Fibroblast of skin of right biceps (primary cell): ENCODE data around the gene POLE.

ENCODE experiments used
- DNase-seq: peaks from one replicate; pipeline ENCODE4 v3.0.0-alpha.2; 2013

The POLE gene

GRCh38 chr12:132675757-132676432 is 11.2 kb downstream of the POLE start:
- DNase-seq, result no peak

DNA sequence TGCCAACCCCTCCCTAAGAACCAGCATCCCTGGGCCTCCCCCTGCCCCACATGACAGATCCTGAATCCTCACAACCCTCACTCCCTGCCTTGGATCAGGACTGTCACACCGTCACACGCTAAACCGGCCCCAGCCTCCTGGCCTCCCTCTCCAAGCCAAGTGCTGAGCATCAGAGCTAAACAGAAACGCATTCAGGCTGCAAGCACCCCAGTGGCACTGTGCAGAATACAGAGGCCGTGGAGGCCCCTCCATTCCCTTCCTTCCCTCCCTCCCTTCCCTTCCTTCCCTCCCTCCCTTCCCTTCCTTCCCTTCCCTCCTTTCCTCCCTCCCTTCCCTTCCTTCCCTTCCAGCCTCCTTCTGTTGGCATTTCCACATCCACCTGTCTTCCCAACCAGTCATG is 12.6 kb downstream of the POLE start:
- no peak for DNase-seq

DNA sequence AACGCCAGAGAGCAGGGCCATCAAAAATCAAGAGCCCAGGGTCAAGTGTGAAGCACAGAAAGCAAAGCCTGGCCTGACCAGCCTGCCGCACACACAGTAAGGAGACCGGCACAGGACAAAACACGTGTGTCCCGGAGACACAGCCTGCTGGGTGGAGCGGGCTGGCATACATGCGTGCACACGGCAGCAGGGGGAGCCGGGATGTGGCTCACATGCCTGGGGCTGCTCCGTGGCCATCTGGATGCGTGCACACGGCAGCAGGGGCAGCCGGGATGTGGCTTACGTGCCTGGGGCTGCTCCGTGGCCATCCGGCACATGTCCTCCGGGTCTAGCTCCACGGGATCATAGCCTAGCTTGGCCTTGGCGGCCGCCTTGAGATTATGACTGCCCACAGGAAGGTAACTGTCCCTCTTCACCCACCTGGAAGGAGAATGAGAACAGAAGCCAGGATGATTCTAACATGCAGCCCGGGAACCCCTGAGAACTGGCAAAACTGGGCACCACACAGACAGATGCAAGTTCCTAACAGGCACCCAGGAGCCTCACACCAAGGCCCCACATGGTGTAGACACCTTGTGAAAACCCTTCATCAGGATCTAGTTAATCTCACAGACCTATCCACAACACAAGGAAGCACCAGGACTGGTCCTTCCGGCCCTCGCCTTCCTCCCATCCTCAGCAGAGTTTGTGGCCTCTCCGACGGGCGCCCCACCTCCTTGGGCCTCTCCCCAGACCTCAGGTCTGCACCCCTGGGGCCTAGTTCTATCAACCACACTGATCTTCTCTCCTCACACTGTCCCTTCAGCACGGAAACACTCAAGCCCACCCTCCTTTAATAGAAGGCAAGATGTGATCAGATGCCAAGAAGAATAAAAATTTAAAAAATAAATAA is 13.6 kb downstream of the POLE start:
- DNase-seq, result no peak

GRCh38 chr12:132672678-132673077 is 14.5 kb downstream of the POLE start:
- no peak for DNase-seq

DNA sequence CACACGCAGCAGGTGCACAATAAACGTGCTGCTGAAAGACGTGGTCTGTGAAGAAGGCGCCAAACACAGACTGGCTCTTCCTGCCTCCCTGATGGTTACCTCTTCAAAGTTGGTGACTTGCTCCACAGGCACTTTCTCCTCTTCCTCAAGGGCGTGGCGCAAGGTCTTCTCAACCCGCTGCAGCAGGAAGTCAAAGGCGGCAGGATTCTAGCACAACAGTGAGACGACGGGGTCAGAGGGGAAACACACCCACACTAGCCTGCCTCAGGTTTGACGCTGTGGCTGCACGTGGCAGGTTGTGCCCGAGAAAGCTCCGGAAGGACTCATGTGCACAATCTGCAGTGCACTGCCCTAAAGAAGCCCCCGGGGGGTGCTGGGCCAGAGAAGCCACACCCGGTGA is 15.0 kb downstream of the POLE start:
- DNase-seq, result no peak

GRCh38 chr12:132669166-132669879 is 17.8 kb downstream of the POLE start:
- no peak for DNase-seq

GRCh38 chr12:132668191-132669088 is 18.7 kb downstream of the POLE start:
- DNase-seq, result no peak

- no peak for DNase-seq
These were observed 21.3 kb downstream of the POLE start for GRCh38 chr12:132665794-132666193.

DNA sequence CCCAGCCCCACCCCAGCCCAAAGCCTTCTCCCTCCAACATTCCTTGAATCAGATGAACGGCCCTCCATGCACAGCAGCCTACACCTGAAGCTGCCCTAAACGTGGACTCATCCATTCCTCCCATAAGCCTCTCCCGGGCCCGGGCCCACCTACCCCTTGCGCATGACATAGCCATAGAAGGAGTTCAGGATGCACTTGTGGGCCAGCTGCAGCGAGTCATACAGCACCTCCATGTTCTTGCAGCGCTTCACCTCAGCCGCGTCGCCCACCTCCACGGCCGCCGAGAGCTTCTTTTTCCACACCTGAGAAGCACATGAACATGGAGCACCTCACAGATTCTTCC is 22.0 kb downstream of the POLE start:
- no peak for DNase-seq

- DNase-seq, result no peak
These were observed 22.7 kb downstream of the POLE start for GRCh38 chr12:132664206-132665148.

- no peak for DNase-seq
These were observed 24.0 kb downstream of the POLE start for GRCh38 chr12:132662901-132663755.

DNA sequence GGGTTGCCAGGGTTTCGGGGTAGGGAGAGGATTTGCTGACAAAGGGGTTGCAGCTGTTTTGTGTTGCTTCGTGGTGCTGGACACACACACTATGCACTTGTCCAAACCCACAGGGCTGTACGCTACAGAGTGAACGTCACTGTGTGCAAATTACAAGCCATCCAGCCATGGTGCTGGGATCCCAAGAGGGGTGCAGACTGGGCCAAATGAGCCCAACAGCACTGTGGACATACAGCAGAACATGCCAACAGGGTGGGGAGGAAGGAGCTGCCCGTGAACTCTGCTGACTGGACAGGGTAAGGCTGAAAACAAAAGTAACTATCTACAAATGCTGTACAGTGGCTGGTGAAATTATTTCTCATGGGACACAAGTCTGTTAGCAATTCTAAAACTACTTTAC is 25.2 kb downstream of the POLE start:
- DNase-seq, result no peak

DNA sequence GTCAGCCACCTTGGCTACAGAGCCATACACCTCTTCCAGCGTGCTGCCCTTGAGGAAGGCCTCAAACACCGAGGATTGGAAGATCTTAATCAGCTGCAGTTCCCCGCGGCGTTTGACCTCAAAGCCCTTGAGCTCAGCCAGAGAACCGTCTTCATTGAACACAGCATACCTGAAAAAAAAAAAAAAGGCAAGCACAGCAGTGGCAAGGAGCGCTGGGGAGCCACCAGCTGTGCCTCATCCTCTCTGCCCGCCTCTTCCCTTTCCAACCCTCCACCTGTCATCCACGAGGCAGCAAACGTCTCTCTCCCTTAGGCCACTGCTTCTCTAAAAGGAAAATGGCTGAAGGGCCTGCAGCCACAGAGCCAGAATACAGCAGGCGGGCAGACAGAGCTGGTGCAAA is 26.1 kb downstream of the POLE start:
- no peak for DNase-seq

GRCh38 chr12:132660052-132660451 is 27.1 kb downstream of the POLE start:
- DNase-seq, result no peak

DNA sequence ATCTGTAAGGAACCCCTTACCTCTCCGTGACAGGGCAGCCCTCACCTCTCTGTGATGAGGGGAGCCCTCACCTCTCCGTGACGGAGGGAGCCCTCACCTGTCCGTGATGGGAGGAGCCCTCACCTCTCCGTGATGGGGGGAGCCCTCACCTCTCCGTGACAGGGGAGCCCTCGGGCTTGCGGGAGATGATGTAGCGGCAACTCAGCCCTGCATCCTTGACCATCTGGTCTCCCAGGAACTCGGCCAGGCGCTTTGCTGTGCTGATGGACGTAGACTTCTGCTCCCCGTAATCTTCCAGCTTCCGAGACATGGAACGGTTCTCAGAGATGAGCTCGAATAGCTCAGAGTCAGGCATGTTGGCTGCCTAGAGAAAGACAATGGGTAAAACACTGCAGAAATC is 28.0 kb downstream of the POLE start:
- no peak for DNase-seq

DNA sequence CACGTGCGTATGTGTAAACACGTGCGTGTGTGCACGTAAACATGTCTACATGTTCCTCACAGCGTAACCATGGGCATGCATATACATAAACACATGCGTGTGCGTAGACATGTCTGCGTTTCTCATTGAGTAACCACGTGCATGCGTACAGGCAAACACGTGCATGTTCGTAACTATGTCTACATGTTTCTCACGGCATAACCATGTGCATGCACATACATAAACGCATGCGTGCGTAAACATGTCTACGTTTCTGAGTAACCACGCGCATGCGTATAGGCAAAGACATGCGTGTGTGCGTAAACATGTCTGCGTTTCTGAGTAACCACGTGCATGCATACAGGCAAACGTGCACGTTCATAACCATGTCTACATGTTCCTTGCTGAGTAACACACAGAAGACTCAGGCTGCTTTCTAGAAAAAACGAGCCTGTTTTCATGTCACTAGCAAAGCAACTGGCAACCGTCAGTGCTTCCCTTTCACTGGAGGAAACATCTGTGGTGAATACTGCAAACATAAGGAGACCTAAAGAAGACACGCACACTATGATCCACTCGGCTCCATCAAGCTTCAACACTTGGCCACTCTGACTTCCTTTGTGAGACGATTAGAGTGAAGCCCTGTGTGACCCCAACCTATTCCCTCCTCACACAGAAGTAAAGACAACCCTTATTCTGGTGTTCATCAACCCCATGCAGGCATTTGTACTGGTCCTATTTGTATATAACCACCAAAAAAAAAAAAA is 28.8 kb downstream of the POLE start:
- DNase-seq, result no peak

- DNase-seq, result no peak
These were observed 30.0 kb downstream of the POLE start for GRCh38 chr12:132657004-132657727.

GRCh38 chr12:132653567-132654290 is 33.4 kb downstream of the POLE start:
- no peak for DNase-seq
